Neural cell (in vitro differentiated cells): ENCODE measurements around the gene IKZF4. TPM values are rescaled to one million over a fixed set of nuclear protein-coding genes. Genes with fewer than 3 reads are reported as not detected.
A peak's percentile ranks its signal among the peaks of the same experiment; 100 is the strongest.
"Not testable (repeated sequence)": the region's sequence is repeated elsewhere in the genome, so short reads cannot be mapped to it uniquely, and the experiment has no call there.

Experiments used
- H2AFZ ChIP-seq: fragments of 200-600, 300-800 bp; sonication (generic), shearing (Covaris generic); 2 replicates; pipeline ENCODE4 v1.6.0; 2014; ENCODE audit warnings: low read depth, mild to moderate bottlenecking, antibody characterized with exemption, low read length, moderate library complexity
- H3F3A ChIP-seq: fragments of 200-600 bp; shearing (Covaris generic); 2 replicates; pipeline ENCODE4 v1.6.1; 2016; ENCODE audit warnings: mild to moderate bottlenecking, moderate library complexity, mixed read lengths, antibody characterized with exemption, low read length; ENCODE audit not compliant: insufficient read depth, poor library complexity, severe bottlenecking
- H3K27ac ChIP-seq: fragments of 200-600, 300-800 bp; sonication (generic), shearing (Covaris generic); 2 replicates; pipeline ENCODE4 v1.5.1; 2014; ENCODE audit warnings: mild to moderate bottlenecking, low read length, moderate library complexity
- H3K27me3 ChIP-seq: fragments of 300-800, 200-600 bp; sonication (generic), shearing (Covaris generic); 2 replicates; pipeline ENCODE4 v1.6.0; 2014; ENCODE audit warnings: mild to moderate bottlenecking, low read depth, low read length, moderate library complexity; ENCODE audit not compliant: insufficient read depth
- H3K36me3 ChIP-seq: fragments of 300-800, 200-600 bp; sonication (generic), shearing (Covaris generic); 2 replicates; pipeline ENCODE4 v1.5.1; 2014; ENCODE audit warnings: mild to moderate bottlenecking, antibody characterized with exemption, low read length, moderate library complexity; ENCODE audit not compliant: insufficient read depth
- H3K4me2 ChIP-seq: fragments of 300-800, 200-600 bp; sonication (generic), shearing (Covaris generic); 2 replicates; pipeline ENCODE4 v1.6.0; 2014; ENCODE audit warnings: mild to moderate bottlenecking, low read length
- H3K4me3 ChIP-seq: fragments of 300-800, 200-600 bp; sonication (generic), shearing (Covaris generic); 2 replicates; pipeline ENCODE4 v1.5.1; 2014; ENCODE audit warnings: mild to moderate bottlenecking, low read length, moderate library complexity
- H3K79me2 ChIP-seq: fragments of 200-600 bp; shearing (Covaris generic); replicated peaks from 2 replicates; pipeline ENCODE4 v1.6.0; 2014; ENCODE audit warnings: mild to moderate bottlenecking, low read length, moderate library complexity; ENCODE audit not compliant: insufficient read depth
- H3K9ac ChIP-seq: fragments of 300-800, 200-600 bp; sonication (generic), shearing (Covaris generic); 2 replicates; pipeline ENCODE4 v1.6.1; 2016; ENCODE audit warnings: mild to moderate bottlenecking, low read length, mixed read lengths
- H3K9me2 ChIP-seq: fragments of 200-600 bp; shearing (Covaris generic); 2 replicates; pipeline ENCODE4 v1.6.1; 2016; ENCODE audit warnings: mild to moderate bottlenecking, low read length, mixed read lengths; ENCODE audit not compliant: insufficient read depth
- H3K9me3 ChIP-seq: fragments of 200-600, 300-800 bp; sonication (generic), shearing (Covaris generic); 2 replicates; pipeline ENCODE4 v1.6.1; 2016; ENCODE audit warnings: mild to moderate bottlenecking, mixed run types, low read length, moderate library complexity, mixed read lengths
- H4K20me1 ChIP-seq: fragments of 200-600 bp; shearing (Covaris generic); 2 replicates; pipeline ENCODE4 v1.6.1; 2016; ENCODE audit warnings: mild to moderate bottlenecking, mixed run types; ENCODE audit not compliant: insufficient read depth
- EP300 ChIP-seq: fragments of 450-650 bp; conservative IDR thresholded peaks from 2 replicates; pipeline ENCODE4 v1.6.1; 2014; ENCODE audit warnings: antibody characterized with exemption, mild to moderate bottlenecking, moderate library complexity; ENCODE audit not compliant: poor library complexity, severe bottlenecking
- EZH2 ChIP-seq: fragments of 200-600, 300-800 bp; shearing (Covaris generic), sonication (generic); IDR thresholded peaks from 2 replicates; pipeline ENCODE4 v1.6.1; 2014; ENCODE audit warnings: antibody characterized with exemption, low read length, borderline replicate concordance, mild to moderate bottlenecking; ENCODE audit not compliant: insufficient read depth, poor library complexity, severe bottlenecking
- MXI1 ChIP-seq: fragments of 450-650 bp; conservative IDR thresholded peaks from 2 replicates; pipeline ENCODE4 v1.6.1; 2014; ENCODE audit warnings: antibody characterized with exemption, mild to moderate bottlenecking; ENCODE audit not compliant: poor library complexity, severe bottlenecking
- POLR2AphosphoS5 ChIP-seq: IDR thresholded peaks from 2 replicates; pipeline ENCODE4 v1.6.1; 2012
- RAD21 ChIP-seq: fragments of 450-650 bp; conservative IDR thresholded peaks from 2 replicates; pipeline ENCODE4 v1.6.1; 2014; ENCODE audit warnings: antibody characterized with exemption, mild to moderate bottlenecking, moderate library complexity
- REST ChIP-seq: IDR thresholded peaks from 2 replicates; pipeline ENCODE4 v1.6.1; 2012; ENCODE audit warnings: borderline replicate concordance
- SMC3 ChIP-seq: fragments of 450-650 bp; conservative IDR thresholded peaks from 2 replicates; pipeline ENCODE4 v1.6.1; 2014; ENCODE audit warnings: antibody characterized with exemption, mild to moderate bottlenecking, moderate library complexity; ENCODE audit not compliant: poor library complexity
- TAF1 ChIP-seq: IDR thresholded peaks from 2 replicates; pipeline ENCODE4 v1.6.1; 2012; ENCODE audit warnings: low read depth
- polyA plus RNA-seq: library from polyadenylated mRNA; depleted of rRNA; stranded (reverse); fragments of >200 nt; gene quantifications from 2 replicates; pipeline ENCODE4 v1.2.3, GENCODE V29; 2014
- TF ChIP-seq, protein P1 (sequence below): fragments of 450-650 bp; IDR thresholded peaks from 2 replicates; pipeline ENCODE4 v1.5.1; 2014; ENCODE audit warnings: antibody characterized with exemption, mild to moderate bottlenecking, moderate library complexity; ENCODE audit not compliant: poor library complexity, severe bottlenecking

IKZF4 gene
- polyA plus RNA-seq, 1 donor from 2014 or later: 4.8 TPM

DNA sequence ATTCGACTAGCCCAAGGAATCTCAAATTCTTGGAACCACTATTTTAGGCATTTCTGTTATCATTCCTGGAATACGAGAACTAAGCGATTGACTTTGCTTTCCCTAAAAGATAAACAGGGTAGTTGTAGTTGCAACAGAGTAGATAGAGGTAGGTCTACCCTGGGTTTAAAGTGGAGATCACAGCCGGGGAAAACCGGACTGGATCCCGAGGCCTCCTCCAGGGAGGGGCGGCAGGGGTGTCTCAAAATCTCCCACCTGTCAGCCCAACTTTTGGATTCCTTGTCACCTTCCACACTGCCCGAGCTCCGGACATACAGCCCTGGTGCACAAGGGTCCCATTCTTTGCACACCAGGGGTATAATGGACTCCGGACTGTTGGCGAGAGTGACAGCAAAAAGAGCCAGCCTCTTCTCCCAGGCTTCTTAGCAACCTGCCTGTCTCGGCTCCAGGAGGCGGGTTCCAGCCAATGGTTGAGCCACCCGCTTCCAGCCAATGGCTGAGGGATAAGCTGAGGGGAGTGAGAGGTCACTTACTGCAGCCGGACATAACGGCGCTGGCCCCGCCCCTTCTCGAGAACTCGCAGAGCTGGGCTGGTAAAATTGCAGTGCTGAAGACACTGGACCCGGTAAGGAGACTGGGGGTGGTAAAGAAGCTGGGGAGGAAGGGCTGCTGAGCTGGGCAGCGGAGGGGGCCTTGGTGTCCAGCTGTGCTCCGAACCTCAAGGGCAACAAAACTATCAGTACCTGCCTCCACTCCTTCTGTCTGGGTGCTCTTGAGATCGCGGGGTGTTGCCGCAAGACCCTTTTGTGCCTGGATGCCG, 23.9 kb upstream of the IKZF4 start, which contains the start of gene SUOX:
Gene SUOX (plus strand): TSS at position 562 of the 820 bp plus-strand sequence. CDS start 4,946 bp downstream, outside the sequence.
- Histone ChIP-seq H2AFZ (peak within 1 kb of the TSS; percentile 3), H3K4me2 (peak within 1 kb of the TSS; percentile 68), H4K20me1 (no peaks in the 10 kb centered on the region), H3K36me3 (no peaks in the 10 kb centered on the region), H3K4me3 (peak within 1 kb of the TSS; percentile 80), H3K27ac (peak within 1 kb of the TSS; percentile 70), H3K9me3 (no peaks in the 10 kb centered on the region), H3K27me3 (no peaks in the 10 kb centered on the region), H3K79me2 (peaks cover 4% of the 10 kb centered on the region), H3K9ac (peak within 1 kb of the TSS; percentile 75), H3F3A (no peaks in the 10 kb centered on the region), H3K9me2 (no peaks in the 10 kb centered on the region)
- no peak for TF ChIP-seq SMC3
- TF ChIP-seq REST: peak; percentile 60
- TF ChIP-seq, protein P1, sequence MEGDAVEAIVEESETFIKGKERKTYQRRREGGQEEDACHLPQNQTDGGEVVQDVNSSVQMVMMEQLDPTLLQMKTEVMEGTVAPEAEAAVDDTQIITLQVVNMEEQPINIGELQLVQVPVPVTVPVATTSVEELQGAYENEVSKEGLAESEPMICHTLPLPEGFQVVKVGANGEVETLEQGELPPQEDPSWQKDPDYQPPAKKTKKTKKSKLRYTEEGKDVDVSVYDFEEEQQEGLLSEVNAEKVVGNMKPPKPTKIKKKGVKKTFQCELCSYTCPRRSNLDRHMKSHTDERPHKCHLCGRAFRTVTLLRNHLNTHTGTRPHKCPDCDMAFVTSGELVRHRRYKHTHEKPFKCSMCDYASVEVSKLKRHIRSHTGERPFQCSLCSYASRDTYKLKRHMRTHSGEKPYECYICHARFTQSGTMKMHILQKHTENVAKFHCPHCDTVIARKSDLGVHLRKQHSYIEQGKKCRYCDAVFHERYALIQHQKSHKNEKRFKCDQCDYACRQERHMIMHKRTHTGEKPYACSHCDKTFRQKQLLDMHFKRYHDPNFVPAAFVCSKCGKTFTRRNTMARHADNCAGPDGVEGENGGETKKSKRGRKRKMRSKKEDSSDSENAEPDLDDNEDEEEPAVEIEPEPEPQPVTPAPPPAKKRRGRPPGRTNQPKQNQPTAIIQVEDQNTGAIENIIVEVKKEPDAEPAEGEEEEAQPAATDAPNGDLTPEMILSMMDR: no peak
- TF ChIP-seq POLR2AphosphoS5: peak; percentile 61
- TF ChIP-seq TAF1: peak; percentile 60
- TF ChIP-seq MXI1: peak; percentile 23

DNA sequence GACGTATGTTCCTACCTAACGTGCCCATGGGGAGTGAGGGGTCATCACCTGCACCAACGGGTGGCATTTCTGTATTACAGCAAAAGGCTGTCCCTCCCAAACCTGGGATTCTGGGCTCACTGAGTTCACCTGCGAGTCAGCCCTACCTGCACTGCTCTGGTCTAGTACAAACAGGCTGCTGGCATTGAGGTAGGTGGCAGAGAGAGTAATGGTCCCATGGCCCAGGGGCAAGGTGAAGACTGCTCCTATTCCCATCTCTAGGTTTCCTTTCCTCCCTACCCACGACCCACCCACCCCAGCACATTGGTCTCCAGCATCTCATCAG, 23.3 kb upstream of the IKZF4 start:
- Histone ChIP-seq H3K4me3 (peak overlapping the region; percentile 80), H3K27ac (peak overlapping the region; percentile 70), H3K79me2 (peaks cover 4% of the 10 kb centered on the region), H4K20me1 (no peaks in the 10 kb centered on the region), H3K27me3 (no peaks in the 10 kb centered on the region), H2AFZ (no peak overlapping the region), H3K9me2 (no peaks in the 10 kb centered on the region), H3K4me2 (peak overlapping the region; percentile 68), H3K9me3 (no peaks in the 10 kb centered on the region), H3K36me3 (no peaks in the 10 kb centered on the region), H3K9ac (peak overlapping the region; percentile 75), H3F3A (no peaks in the 10 kb centered on the region)
- TF ChIP-seq EP300 (no peak), POLR2AphosphoS5 (no peak), SMC3 (no peak), RAD21 (no peak), TAF1 (no peak), EZH2 (no peak), REST (no peak), MXI1 (no peak)
- TF ChIP-seq, protein P1: no peak

GRCh38 chr12:55999522-55999921, 21.3 kb upstream of the IKZF4 start:
- not testable (repeated sequence) for H3K4me2 ChIP-seq, H2AFZ ChIP-seq, H3K36me3 ChIP-seq, H3K27ac ChIP-seq, H3K9me2 ChIP-seq, H3K9me3 ChIP-seq, H3K79me2 ChIP-seq, H3K9ac ChIP-seq, H3F3A ChIP-seq, H3K27me3 ChIP-seq, H3K4me3 ChIP-seq, H4K20me1 ChIP-seq
